Stimulated activated CD8-positive, alpha-beta memory T cell treated with anti-CD3 and anti-CD28 coated beads, Interleukin-4, amount 100 ng/mL, for 48 hours (primary cell): ENCODE data around the gene ESRRG.
"Not testable (repeated sequence)": the region's sequence is repeated elsewhere in the genome, so short reads cannot be mapped to it uniquely, and the experiment has no call there.

Experiments
- DNase-seq: peaks from one replicate; pipeline ENCODE4 v3.0.0-alpha.2; 2020

The ESRRG gene

DNA sequence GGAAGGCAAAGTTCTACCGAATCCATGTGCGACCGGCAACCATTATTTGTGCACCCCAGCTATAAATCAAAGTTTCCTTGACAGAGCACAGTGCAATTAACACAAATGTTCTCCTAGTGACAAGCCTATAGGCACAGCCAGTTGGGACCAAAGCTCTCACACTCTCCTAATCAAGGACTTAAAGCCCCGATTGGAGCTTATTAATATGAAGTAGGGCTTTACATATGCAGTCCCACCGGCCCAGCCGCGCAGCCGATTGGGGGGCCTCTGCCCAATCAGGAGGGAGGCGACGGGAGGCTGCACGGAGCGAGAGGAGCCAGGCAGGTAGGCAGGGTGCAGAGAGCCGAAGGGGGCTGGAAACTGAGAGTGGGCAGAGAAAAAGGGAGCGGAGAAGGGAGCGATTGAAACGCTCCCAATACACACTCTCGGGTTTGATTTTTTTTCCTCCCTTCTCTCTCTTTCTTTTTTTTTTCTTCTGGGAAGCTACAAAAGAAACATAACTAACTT is at the start of gene ESRRG:
TSS of gene ESRRG (minus strand) at position 156 of the 507 bp plus-strand sequence. CDS start at position 26, 130 bp downstream.
- no peak for DNase-seq

DNA sequence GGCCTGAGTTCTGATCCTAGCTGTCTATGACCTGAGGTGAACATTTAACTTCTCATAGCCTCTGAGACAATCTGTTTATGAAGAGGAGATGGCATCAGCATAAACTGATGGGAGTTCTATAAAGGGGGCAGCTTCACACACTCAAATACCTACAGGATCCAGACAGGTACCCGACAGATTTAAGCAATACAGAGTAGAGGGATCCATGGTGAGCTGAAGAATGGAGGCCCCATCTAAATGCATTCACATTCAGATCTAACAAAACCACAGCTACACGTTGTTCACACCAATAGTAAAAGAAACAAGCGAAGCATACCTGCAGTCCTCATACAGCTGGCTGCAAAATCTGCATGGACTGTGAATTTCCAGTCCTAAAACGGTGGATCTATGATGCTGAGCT is 48.7 kb upstream of the ESRRG start:
- DNase-seq = no peak

DNA sequence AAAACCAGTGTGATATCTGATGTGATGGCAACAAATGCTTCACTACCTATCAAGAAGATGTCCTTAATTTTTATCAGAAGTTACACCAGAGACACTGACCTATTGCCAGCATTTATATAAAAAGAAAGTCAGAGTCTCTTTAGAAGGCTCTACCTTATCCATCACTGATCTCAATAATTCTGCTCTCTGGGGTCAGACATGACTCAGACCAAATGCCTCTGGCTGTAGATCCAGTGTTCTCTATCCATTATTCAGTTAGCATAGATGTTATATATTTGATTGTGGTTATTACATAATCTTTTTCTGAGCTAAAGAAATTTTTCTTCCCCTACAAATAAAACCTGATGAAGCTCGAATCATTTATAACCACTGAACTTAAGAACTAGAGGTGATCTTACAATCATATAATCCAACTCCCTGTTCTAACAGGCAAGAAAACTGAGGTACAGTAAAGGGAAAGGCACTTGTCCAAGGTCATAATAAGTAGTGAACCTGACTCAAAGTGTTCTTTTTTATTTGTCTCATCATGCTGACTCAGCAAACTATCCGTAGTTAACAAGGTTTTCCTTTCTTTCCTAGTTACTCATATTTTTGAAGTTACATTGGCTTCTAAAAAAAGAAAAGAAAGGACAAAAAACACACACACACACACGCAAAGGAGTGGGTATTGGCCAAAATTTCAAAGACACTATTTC is 43.6 kb upstream of the ESRRG start:
- no peak for DNase-seq

DNA sequence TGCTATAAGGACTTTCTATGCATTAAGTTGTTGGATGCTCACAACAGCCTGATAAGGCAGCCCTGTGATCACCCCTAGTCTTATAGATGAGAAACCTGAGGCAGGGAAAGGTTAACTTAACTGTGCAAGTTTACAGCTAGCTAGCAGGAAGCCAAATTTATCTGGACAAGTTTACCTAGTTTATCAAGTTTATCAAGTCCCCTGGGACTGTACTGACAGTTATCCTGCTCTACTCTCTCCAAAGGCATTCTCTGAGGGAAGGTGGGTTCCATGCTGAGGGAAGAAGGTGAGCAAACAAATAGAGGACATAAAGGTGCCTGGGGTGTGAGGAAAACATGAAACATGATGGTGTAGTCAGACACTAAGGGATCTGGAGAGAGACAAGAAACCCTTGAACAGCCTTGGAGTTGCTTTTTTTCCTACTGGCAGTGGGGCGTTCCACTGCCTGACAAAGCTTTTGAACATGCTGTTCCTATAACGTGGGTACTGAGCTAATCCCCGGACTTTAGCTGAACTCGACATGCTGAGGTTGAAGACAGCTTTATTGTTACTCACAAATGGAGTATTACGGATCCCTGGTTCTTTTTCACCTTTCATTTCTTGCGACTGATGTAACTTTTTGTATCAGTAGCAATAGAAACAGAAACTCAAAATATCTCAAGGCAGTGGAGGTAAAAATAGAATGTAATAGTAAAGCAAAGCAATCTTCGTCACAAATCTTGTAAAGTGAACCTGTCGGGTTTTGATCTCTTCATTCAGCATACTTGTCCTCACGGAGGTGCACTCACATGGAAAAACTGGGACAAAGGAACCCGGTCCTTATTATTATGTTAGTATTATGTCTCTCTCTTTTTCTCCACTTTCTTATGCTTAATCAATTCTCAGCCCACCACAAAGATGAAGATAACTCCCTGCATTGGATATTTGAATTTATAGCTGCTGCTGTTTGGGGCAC is 42.4 kb upstream of the ESRRG start:
- no peak for DNase-seq

DNA sequence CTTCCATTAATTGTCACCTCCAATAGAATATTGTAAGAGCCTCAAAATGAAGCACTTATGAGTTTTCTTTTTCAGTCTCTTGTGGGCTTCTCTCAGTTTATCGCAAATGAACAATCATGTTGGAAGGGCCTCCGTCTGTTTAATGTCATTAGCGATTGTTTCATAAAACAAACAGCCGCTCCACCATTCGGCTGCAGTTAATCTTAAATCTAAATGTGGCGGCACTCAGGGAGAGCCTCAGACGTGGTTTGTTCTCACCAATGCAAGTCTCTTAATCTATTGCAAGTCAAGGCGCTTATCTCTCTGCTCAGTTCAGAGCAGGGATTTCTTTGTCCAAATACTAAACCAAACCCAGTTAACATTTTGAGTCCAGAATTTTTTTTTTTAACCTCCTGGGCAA is 34.9 kb upstream of the ESRRG start:
- DNase-seq = no peak

DNA sequence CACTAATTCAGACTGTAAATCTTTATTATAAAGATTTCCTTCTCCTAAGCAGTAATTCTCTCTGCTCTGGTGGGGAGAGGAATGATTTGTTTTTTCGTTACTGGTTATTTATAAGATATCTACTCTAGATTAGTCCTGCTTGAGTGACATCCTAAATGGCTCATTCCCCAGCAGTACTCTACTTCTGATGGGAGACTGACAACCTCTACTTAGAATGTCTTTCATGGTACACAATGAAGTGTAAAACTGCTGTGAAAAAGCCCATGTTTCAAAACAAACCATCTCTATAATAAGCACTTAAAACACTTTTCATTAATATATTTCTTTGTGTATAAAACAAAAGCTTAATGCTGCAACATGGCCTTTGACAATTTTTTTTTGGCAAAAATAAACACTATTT is 33.9 kb upstream of the ESRRG start:
- DNase-seq = no peak

DNA sequence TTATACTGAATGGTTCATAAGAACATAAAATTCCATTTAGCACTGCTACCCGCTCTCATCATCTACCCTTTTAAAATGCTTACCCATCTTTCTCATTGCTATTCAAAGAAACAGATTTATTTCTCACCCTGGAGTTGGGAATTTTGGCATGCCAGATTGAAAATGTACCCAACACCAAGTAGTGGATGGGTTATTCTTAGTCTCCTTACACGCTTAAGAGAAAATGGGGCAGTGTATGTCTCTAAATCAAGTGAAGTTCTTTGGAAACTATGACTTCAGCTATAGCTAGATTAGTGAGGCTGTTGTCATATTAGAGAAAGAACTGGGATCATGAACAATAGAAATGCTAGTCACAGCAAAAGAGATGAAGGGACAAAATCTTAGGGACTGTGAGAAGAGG is 27.7 kb upstream of the ESRRG start:
- DNase-seq = no peak

DNA sequence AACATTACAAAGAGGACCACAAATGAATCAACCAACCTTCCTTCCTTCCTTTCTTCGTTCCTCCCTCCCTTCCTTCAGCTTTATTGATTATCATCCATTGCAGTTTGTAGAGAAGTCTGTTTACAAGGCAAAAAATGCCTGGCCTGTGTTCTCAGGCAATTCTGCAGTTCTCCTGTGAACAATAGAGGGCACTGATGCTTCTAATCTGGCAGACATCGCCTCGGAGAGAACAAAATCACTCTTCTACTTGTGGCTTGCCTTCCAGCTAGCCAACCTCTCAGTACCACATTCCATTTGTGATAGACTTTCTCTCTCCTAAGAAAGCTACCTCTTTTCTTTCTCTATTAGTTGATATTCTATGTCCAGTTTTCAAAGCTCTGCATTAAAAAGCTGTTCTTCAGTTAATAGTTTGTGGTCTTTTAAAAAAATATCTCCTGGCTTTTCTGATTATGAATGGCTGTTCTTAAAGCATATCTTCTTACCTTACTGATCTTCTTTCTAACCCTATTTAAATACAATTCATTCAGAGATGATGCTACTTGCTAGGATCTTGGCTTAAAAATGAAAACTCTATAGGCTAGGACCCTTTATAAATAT is 26.9 kb upstream of the ESRRG start:
- no peak for DNase-seq

DNA sequence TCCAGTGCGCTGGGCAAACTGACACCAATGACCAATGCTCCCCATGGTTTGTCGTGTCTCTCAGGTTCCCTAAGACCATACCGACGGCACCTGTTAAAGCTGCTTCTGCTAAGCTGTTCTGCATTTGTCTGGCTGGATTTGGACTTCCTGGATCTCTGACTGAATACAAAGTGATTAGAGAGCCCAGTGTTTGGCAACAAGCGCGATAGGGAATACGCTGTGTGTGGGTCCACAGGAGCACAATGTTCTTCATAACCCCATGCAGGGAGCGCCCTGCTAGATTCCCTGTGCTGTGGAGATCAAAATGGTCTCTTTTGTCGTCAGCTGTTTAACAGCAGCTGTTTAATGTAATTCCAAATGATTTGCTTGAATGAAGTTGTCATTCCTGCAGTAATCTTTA is 26.0 kb upstream of the ESRRG start:
- DNase-seq = no peak

DNA sequence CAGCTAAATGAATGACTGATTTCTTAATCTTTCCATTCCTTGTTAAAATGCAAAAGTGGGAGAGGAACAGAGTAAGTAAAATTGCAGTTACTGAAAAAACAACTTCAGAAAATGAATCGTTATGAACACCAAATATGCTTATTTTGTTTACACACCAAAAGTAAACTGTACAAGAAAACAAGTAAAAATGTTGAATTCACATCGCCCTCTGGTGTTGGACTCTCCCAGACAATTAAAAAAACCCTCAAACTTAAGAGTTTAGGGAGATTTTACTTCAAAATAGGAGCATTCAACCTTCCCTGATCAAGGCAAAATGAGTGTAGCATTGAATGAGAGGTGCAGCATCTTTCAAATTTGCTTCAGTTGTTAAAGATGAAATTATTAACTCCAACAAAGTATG is 19.4 kb upstream of the ESRRG start:
- no peak for DNase-seq

DNA sequence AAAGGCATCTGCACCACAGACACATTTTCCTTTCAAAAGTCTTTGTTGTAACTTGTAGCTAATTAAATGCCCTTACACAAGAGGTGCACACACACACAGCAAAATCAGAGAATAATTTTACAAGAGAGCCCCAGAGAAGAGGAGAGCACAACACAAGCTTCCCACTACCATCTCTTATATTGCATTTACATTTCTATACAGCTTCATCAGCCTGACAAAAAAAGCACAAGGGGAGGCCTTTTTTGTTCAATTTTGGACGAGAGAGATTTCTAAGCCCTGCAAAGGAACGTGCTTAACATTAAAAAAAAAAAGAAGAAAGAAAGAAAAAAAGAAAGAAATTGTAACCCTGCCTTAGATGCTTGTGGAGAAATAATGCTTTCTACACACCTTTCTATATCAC is 17.1 kb upstream of the ESRRG start:
- DNase-seq = no peak

DNA sequence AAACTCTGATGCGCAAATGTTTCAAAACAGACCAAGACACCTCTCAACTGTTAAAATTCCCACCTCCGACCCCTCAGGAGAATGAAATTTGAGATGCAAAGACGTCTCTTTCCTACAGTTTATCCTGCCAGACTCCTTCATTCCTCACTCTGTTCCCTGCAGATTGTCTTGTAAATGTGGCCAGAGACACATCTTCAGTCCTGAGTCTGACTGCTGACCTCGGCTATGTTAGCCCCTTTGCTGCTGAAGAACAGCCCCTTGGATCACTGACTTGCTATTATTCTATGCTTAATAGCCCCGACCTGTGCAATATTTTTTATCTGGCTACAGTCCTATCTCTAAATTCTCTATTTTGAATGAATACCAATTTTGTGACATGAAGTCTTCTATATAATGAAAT is 16.6 kb upstream of the ESRRG start:
- DNase-seq = no peak

DNA sequence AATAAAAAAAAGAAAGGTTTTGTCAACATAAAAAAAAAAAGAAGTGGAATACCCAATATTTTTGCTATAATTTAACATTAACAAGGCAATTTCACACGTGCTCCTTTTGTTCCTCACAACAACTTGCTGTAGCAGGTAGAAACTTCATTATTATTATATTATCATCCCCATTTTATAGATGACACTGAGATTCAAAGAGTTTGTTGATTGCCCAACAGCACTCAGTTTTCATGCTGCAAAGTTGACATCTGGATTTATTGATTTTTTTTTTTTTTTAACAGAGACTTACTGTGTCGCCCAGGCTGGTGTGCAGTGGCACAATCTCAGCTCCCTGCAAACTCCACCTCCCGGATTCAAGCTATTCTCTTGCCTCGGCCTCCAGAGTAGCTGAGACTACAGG is 8.9 kb upstream of the ESRRG start:
- DNase-seq = no peak

DNA sequence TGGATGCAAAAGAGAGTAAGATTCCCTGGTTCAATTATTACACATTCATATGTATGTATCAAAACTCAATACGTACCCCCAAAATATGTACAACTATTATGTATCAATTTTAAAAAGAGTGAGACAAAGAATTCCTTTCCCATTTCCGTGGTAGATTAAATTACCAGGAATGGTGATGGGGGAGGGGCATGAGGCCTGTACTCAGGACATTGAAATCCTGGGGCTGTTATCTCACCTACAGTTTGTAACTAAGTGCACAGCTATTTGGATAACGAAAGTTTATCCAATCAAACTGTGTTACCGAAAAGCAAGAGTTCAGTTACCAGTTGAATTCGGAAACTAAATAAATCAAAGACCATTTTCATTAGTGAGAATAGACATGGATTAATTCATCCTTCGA is 8.3 kb upstream of the ESRRG start:
- DNase-seq = no peak

DNA sequence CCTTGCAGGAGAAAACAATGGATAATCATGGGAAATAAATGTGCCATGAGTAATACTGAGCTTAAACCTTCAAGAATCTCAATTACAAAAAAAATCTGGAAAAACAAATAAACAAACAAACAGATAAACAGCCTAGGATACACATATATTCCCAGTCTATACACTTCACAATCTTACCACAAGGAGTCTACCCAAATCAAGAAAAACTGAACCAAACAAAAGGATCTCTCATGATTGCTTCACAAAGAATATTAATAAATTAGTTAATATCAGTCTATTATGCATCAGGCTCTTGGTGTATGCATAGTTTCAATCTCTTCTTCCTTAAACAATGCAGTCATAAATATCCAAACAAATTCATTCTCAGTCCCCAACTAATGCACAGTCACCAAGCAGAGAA is 3.2 kb upstream of the ESRRG start:
- no peak for DNase-seq

DNA sequence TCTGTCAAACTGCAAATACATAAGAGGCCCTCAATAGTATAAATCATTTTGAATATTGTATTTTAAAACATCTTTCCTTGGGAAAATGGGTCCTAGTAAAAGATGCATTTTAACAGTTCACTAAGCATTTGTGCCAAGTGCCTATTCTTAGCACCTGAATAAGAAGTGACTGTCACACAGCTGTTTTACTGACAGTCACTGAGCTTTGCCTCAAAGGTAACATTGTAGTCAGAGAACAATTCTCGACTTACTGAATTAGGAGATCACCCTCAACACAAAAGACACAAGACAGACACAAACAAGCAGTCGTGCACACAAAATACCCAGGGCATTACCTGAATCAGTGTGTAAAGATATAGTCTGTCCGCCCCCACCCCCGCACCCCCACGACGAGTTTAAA is 408 bp downstream of the ESRRG start:
- DNase-seq = no peak

DNA sequence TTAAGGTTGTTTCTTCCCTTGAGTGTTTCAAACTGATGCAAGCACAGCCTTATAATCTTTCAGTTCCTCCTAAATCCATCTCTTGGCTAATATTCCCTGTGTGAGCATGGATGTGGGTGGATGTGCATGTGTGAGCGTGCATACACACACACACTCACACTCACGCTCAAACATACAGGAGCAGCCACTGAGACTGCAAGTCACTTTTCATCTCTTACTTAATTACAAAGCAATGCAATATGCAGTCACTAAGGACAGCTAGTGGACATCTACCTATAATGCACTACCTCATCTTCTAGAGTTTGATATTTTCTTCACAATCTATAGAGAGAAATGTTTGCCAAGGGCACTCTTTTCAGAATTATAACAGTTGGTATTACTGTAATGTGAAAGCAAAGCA is 1.4 kb downstream of the ESRRG start:
- DNase-seq = no peak

DNA sequence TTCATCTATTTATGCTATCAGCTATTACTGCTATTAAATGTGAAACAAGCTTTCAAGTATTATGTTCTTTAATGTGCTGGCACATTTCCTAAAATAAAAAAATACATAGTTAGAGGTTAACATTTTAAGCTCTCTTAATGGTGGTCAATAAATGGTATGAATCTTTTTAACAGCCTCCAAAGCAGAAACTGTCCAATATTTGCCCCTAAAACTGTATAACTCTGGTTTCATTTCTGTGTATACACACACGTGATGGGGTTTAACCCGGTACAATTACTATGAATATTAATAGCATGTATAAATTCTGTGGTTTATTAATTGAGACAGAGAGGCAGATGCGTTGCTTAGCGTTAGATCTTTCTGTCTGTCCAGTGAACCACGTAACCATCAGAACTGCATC is 2.2 kb downstream of the ESRRG start:
- DNase-seq = no peak

DNA sequence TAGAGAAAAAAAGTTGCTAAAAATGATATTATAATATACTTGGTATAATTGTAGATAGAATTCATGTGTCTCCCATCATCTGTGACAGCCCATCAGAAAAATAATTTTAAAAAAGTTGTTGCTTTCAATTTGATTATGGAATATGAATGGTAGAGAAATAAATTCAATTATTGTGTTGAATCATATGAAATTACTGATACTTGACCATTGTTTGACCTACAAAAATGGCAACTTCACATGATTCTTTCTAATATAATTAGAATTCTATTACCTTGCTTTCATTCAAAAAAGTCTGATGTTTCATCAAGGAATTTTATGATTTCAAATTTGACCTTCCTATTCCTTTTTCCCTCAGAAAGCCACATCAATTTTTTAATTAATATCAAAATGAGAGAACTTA is 11.5 kb downstream of the ESRRG start:
- DNase-seq = no peak

DNA sequence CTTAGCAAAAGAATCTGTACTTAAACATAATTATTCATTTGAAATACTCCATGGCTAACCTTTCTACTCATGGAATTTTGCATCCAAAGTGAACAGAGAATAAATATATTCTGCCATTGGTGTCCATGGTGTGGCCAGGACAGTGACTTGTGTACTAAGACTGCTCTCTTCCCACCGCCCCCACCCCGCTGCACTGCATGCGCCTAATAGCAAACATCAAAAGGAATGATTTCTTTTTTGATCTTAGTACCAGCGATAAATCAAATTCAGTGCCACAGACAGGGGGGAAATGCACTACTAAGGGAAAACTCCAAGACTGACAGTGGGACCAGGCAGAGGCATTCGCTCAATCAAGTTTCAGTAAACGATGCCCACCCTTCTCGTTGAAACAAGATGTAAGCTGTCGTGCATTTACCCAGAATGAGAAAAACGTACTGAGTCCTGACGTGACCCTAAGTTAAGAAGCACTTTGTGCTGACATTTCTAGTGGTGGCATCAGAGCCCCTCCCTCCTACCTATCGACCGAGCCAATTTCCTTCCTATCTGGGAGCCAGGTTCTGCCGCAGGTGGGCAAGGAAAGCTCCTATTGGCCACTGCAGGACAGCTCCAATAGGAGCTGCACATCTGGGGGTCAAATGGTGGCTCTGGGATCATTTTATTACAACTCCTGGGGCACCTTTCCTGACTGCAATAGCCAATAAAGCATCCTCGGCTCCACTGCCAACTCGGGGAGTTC is 12.5 kb downstream of the ESRRG start:
- DNase-seq = no peak

DNA sequence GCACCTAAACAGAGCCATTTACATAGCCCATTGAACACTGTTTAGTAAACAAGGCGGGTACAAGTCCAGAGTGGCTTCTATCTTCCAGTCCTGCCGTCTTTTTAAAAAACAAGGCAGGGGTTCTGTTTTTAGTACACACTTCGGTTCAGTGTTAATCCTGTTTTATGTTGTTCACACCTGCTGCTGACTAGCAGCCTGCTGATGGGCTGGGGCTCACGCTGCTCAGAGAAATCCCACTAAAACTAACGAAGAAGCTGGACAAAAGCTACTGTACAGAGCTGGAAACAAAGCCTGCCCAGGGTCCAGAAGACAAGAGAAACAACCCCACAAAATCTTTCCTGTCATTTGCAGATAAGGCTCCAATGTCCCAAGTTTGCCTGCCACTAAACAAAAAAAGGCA is 13.2 kb downstream of the ESRRG start:
- DNase-seq = no peak

DNA sequence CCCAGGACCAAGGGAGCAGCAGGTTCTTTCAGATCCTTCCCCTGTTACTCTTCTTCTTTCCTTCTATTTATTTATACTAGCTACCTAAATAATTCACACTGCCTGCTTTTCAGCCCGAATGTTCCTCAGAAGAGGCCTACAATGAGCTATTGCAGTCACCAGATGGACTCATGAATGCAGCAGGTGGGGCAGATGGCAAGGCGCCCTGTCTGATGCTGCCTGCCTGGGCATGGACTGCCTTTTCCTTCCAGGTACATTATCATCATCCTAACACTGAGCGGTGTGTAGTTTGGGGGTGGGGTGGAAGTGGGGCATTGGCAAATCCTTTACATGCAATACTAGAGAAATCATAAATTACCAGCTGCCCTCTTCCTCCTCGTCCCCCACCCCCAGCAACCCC is 17.6 kb downstream of the ESRRG start:
- DNase-seq = no peak

DNA sequence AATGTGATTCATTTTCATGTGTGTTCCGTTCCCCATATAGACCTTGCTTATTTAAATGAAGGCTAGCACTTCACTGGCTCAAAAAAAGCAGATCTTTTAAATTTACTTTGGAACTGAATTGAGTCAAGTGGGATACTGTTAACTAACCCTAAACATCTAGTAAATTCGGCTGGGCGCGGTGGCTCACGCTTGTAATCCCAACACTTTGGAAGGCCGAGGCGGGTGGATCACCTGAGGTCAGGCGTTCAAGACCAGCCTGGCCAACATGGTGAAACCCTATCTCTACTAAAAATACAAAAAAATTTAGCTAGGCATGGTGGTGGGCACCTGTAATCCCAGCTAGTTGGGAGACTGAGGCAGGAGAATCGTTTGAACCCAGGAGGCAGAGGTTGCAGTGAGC is 19.2 kb downstream of the ESRRG start:
- not testable (repeated sequence) for DNase-seq
